Psoas muscle (tissue), 8 donors: ENCODE results near the gene MTOR. TPM values are rescaled to one million over a fixed set of nuclear protein-coding genes. Genes with fewer than 3 reads are reported as not detected.
"Not testable (repeated sequence)": the region's sequence is repeated elsewhere in the genome, so short reads cannot be mapped to it uniquely, and the experiment has no call there.

Source experiments
- ATAC-seq, 4 donors: fragments of 200-7000 bp; cut with Tn5 transposase; one replicate each; pipeline ENCODE4 v1.9.1; 2020; ENCODE audit warnings: moderate library complexity in 3 of 4, mild to moderate bottlenecking in 2 of 4
- DNase-seq, 2 donors: peaks; one replicate each; pipeline ENCODE4 v3.0.0-alpha.2; 2020
- H3K27ac ChIP-seq: fragments of 200-600 bp; one replicate; pipeline ENCODE4 v1.8.0; 2022
- H3K27me3 ChIP-seq, 3 donors: fragments of 200-600 bp in 1 of 3; one replicate each; pipeline versions ENCODE4 v1.6.1 to v1.8.0; 2013 to 2022; ENCODE audit warnings: low read length in 2 of 3, mild to moderate bottlenecking in 2 of 3, moderate library complexity in 1 of 3; ENCODE audit not compliant: insufficient read depth in 3 of 3
- H3K36me3 ChIP-seq, 2 donors: fragments of 200-600 bp in 1 of 2; one replicate each; pipeline versions ENCODE4 v1.6.1 to v1.8.0; 2013 to 2022; ENCODE audit warnings: low read depth in 1 of 2, mild to moderate bottlenecking in 1 of 2, moderate library complexity in 1 of 2; ENCODE audit not compliant: insufficient read depth in 1 of 2
- H3K4me1 ChIP-seq: fragments of 200-600 bp; one replicate; pipeline ENCODE4 v1.8.0; 2022
- H3K4me3 ChIP-seq: fragments of 200-600 bp; one replicate; pipeline ENCODE4 v1.8.0; 2022; ENCODE audit warnings: mild to moderate bottlenecking
- H3K9me3 ChIP-seq: fragments of 200-600 bp; one replicate; pipeline ENCODE4 v1.8.0; 2022
- WGBS, 3 donors: extraction: QIAGEN DNeasy Blood & Tissue Kit; methylation state at CpG; one replicate each; pipeline versions ENCODE4 v1.1.6 to v1.1.7; 2013; 5-methylcytosine and 5-hydroxymethylcytosine counted together
- intact Hi-C, 2 donors: fragments of 100-400 bp; cut with DNase I; formaldehyde crosslinking; loops; one replicate each; pipeline versions ENCODE4 v1.11.0 to v1.14.2; 2022
- polyA plus RNA-seq, 3 donors: library from polyadenylated mRNA; stranded (reverse); fragments of 200-250 nt; gene quantifications; one replicate each; pipeline ENCODE4 v1.2.3, GENCODE V29; 2013
- total RNA-seq, 4 donors: library from RNA; stranded (reverse); fragmentation: NEBNext Ultra II Directional in 2 of 4; extraction: Animal tissue kit (Norgen Biotek cat#: 25700) in 2 of 4; gene quantifications; one replicate each; pipeline versions ENCODE4 v1.2.1 to v1.2.4, GENCODE V29; 2021 to 2023
- TF ChIP-seq, protein P1 (sequence below): fragments of 200-600 bp; IDR thresholded peaks from one replicate; pipeline ENCODE4 v1.8.0; 2022; ENCODE audit warnings: antibody characterized with exemption
- donor health status: healthy with polysubstance abuse.
- donor health status: DM: no; HTN: no; CAD: no; lungs with moderate emphysema.
- donor health status: Bipolar disorder and iron deficiency.
- donor health status: healthy.
- donor health status: DM: yes; HTN: yes; CAD: no.
- donor health status: DM: no; HTN: no; CAD: no.
- donor health status: DM: no; HTN: no; CAD: no.
- donor health status: DM: yes; HTN: yes; CAD: no.

The MTOR gene
- total and polyA plus RNA-seq, 7 donors, result 24.0 to 50.8 (median 44.0) TPM

DNA sequence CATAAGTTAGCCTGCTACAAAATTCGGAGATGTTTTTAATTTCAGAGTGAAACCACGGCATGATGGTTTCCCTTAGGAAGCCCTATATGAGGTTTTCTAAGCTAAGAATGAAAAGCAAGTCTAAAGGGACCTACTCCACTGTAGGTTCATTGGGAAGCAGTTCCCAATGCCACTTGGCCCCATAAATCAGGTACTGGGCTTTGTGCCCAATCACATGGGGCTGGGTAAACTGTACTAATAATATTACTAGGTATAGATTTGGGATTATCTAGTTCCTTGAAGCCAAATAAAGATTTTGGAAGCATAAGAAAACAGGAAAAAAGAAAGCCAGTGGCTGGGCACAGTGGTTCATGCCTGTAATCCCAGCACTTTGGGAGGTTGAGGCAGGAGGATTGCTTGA is 92.2 kb downstream of the MTOR start:
- Histone ChIP-seq H3K4me3 (no peak overlapping the region), H3K27me3 (no peaks in the 10 kb centered on the region), H3K27ac (no peak overlapping the region), H3K36me3 (peaks cover 0 to 13% of the 10 kb centered on the region in 2 donors), H3K9me3 (no peaks in the 10 kb centered on the region), H3K4me1 (peaks cover 8% of the 10 kb centered on the region)
- 80 to 85% (median 81%) methylated on average over 2 of the region's 2 CpGs for WGBS, 3 donors
- ATAC-seq (no peak), DNase-seq (no peak)
- TF ChIP-seq, protein P1, sequence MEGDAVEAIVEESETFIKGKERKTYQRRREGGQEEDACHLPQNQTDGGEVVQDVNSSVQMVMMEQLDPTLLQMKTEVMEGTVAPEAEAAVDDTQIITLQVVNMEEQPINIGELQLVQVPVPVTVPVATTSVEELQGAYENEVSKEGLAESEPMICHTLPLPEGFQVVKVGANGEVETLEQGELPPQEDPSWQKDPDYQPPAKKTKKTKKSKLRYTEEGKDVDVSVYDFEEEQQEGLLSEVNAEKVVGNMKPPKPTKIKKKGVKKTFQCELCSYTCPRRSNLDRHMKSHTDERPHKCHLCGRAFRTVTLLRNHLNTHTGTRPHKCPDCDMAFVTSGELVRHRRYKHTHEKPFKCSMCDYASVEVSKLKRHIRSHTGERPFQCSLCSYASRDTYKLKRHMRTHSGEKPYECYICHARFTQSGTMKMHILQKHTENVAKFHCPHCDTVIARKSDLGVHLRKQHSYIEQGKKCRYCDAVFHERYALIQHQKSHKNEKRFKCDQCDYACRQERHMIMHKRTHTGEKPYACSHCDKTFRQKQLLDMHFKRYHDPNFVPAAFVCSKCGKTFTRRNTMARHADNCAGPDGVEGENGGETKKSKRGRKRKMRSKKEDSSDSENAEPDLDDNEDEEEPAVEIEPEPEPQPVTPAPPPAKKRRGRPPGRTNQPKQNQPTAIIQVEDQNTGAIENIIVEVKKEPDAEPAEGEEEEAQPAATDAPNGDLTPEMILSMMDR, result no peak
- intact Hi-C loops, result no loop called here

DNA sequence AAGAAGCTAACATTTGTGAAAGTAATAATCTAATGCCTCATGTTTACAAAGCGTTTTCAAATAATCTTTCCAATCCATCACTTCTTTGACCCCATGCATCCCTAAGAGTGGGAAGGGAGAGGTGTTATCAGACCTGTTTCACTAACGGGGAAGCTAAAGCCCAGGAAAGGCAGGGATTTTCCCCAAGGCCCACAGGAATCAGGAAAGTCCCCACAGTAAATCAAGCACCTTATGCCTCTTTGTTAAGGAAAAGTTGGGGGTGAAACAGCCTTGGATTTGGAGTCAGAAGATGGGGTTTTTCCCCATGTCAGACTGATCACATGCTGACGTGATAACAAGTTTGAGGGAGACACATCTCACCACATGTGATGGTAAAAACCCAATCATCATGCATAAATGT is 93.1 kb downstream of the MTOR start:
- ATAC-seq (no peak), DNase-seq (no peak)
- WGBS, 3 donors, result 86 to 93% (median 93%) methylated on average over 3 of the region's 3 CpGs
- no peaks in the 10 kb centered on the region for H3K27me3 ChIP-seq
- peaks cover 0 to 13% of the 10 kb centered on the region in 2 donors for H3K36me3 ChIP-seq
- H3K4me3 ChIP-seq, result no peak overlapping the region
- intact Hi-C loops, result no loop called here
- TF ChIP-seq, protein P1, result no peak
- peaks cover 7% of the 10 kb centered on the region for H3K4me1 ChIP-seq
- no peaks in the 10 kb centered on the region for H3K9me3 ChIP-seq
- H3K27ac ChIP-seq, result no peak overlapping the region

DNA sequence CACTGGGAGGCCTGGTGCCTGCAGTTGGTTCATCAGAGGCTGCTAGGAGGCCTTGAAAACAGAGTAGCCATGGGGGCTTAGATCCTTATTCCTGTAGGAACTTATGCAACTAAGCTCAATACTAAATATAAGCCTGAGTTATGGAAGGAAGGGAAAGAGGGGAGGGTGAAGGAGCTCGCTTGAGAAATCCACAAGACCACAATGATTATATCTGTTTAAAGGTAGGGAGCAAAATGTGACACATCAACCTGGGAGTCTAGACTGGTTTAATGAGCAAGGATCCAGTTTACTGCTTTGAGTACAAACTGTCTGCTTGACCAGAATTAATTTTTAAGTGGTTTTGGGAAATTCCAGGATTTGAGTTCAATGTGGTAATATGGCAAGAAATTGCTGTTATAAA is 93.6 kb downstream of the MTOR start:
- 96 to 98% (median 96%) methylated on average over 1 of the region's 1 CpG for WGBS, 3 donors
- Histone ChIP-seq H3K9me3 (no peaks in the 10 kb centered on the region), H3K4me3 (no peak overlapping the region), H3K4me1 (peaks cover 7% of the 10 kb centered on the region), H3K27me3 (no peaks in the 10 kb centered on the region), H3K27ac (no peak overlapping the region), H3K36me3 (peaks cover 0 to 13% of the 10 kb centered on the region in 2 donors)
- intact Hi-C loops, result no loop called here
- no peak for DNase-seq
- ATAC-seq, result no peak
- TF ChIP-seq, protein P1, result no peak

DNA sequence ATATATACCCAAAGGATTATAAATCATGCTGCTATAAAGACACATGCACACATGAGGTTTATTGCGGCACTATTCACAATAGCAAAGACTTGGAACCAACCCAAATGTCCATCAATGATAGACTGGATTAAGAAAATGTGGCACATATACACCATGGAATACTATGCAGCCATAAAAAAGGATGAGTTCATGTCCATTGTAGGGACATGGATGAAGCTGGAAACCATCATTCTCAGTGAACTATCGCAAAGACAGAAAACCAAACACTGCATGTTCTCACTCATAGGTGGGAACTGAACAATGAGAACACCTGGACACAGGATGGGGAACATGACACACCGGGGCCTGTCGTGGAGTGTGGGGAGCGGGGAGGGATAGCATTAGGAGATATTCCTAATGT is 95.6 kb downstream of the MTOR start:
- H3K4me1 ChIP-seq, H3K4me3 ChIP-seq, H3K9me3 ChIP-seq, H3K27ac ChIP-seq, DNase-seq, H3K27me3 ChIP-seq, ATAC-seq, intact Hi-C loops: not testable (repeated sequence)
- H3K36me3 ChIP-seq, result peaks cover 0 to 13% of the 10 kb centered on the region in 2 donors
- WGBS, 3 donors, result 97 to 98% (median 98%) methylated on average over 5 of the region's 5 CpGs

DNA sequence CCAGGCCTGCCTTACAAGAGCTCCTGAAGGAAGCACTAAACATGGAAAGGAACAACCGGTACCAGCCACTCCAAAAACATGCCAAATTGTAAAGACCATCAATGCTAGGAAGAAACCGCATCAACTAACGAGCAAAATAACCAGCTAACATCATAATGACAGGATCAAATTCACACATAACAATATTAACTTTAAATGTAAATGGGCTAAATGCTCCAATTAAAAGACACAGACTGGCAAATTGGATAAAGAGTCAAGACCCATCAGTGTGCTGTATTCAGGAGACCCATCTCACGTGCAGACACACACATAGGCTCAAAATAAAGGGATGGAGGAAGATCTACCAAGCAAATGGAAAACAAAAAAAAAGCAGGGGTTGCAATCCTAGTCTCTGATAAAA is 99.6 kb downstream of the MTOR start:
- DNase-seq, H3K4me3 ChIP-seq, H3K27ac ChIP-seq, H3K27me3 ChIP-seq, ATAC-seq, intact Hi-C loops, H3K9me3 ChIP-seq: not testable (repeated sequence)
- peaks cover 0 to 13% of the 10 kb centered on the region in 2 donors for H3K36me3 ChIP-seq
- WGBS, 3 donors, result 89 to 97% (median 89%) methylated on average over 3 to 4 of the region's 4 CpGs
- H3K4me1 ChIP-seq, result peaks cover 15% of the 10 kb centered on the region

DNA sequence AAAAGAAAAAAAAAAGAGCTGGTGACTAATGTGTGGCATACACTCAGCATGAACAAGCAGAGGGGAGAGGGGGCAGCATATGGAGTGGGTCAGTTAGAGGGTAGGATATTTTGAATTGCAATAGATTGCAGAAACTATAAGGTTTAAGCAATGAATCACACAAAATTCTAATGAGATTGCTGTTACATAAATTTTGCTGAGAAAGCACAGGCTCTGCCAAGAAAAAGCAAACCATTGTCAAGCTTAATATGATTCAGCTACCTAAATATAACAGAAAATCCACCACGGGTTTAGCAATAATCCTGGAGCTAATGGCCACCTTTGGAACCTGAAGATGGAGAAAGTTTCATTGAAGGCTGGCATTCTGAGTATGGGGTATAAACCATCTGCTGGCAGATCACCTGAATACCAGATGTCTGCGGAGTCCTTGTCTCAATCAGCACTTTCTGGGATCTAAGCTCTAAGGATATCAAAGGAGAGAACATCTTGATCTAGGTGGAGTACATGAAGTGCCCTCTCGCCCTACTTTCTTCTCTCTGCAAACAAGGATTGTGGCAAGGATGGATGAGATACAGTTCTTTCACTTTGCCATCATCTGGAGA is 103.5 kb downstream of the MTOR start:
- intact Hi-C loops, result no loop called here
- H3K4me3 ChIP-seq, result no peak overlapping the region
- WGBS, 3 donors, result 31 to 50% (median 38%) methylated on average over 3 of the region's 3 CpGs
- H3K27ac ChIP-seq, result peak overlapping the region; percentile 84
- ATAC-seq (peak; percentile 60 to 81 (median 70)), DNase-seq (no peak)
- H3K4me1 ChIP-seq, result peaks cover 32% of the 10 kb centered on the region
- peaks cover 3 to 29% of the 10 kb centered on the region in 2 donors for H3K36me3 ChIP-seq
- no peaks in the 10 kb centered on the region for H3K9me3 ChIP-seq
- TF ChIP-seq, protein P1, result no peak
- no peaks in the 10 kb centered on the region for H3K27me3 ChIP-seq
